Right renal cortex interstitium (tissue), 3 donors: ENCODE results near the gene SAMMSON. TPM values are rescaled to one million over a fixed set of nuclear protein-coding genes. Genes with fewer than 3 reads are reported as not detected.

Source experiments
- DNase-seq, 3 donors: peaks; one replicate each; pipeline ENCODE4 v3.0.0-alpha.2; 2013; ENCODE audit warnings: low read depth in 3 of 3, low spot score in 2 of 3
- polyA plus RNA-seq, 3 donors: library from polyadenylated mRNA; unstranded; fragments of 120-200 nt; gene quantifications; one replicate each; pipeline ENCODE4 v1.2.1, GENCODE V29; 2013; ENCODE audit not compliant: insufficient read length in 3 of 3

SAMMSON gene
- polyA plus RNA-seq, 3 donors, result 0.10 to 0.11 TPM; not detected in 1

DNA sequence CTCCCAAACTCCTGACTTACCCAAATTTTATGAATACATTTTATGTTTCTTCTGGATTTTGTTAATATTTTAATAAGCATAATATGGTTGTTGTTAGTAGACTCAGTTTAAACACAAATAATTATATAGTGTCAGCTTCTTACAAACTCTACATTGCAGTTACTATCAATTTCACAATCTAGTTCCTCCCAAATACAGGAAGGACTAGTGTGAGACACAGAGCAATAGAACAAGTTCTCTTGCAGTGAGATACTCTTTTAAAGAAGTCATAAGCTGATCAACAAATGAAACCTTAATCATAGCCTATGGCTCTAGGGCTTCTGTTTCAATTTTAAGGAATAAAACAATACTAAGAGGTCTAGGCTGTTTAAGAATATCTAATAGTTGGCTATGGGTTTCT is 86.1 kb downstream of the SAMMSON start:
- no peak for DNase-seq

DNA sequence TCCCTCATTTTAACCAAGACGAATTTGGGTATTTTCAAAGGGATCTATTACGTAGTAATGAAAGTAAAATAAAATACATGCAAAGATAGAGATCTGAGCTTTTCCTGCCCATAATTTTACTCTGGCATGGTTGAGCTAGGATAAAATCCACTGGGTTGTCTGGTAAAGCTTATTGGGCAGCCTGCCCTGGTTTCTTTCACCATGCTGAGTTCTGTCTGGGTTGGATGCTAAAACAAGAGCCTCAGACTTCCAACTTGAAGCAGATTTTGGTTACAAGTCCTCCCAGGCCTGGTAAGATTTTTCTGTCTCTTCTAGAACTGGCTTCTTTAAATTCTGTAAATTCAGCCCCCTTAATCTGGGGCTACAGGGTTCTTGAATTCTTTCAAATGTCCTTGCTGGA is 86.8 kb downstream of the SAMMSON start:
- DNase-seq, result no peak

DNA sequence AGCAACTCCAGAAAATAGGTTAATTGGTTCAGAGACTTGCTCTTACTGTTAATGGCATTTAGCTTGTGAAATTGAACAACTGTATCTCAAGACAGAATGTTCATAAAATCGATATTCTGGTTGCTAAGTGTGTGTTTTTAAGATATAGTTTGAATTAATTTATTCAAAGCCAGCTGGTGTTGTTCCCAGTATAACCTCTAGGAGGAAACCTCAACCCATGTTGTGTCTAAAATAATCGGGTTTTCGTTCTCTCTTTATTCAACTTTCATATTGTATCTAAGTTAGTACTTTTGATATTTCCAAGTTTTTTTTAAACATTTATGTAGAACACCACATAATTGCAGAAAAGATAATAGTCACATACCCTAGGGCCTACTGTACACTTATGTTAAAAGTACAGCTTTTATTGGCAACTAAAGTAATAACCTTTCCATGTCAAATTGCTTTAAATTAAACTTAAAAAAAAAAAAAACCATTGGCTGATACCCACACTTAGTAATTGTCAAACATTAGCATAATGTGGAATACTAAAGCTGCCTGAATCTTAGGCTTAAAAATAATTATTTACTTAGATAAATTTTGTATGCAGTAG is 90.9 kb downstream of the SAMMSON start:
- no peak for DNase-seq

DNA sequence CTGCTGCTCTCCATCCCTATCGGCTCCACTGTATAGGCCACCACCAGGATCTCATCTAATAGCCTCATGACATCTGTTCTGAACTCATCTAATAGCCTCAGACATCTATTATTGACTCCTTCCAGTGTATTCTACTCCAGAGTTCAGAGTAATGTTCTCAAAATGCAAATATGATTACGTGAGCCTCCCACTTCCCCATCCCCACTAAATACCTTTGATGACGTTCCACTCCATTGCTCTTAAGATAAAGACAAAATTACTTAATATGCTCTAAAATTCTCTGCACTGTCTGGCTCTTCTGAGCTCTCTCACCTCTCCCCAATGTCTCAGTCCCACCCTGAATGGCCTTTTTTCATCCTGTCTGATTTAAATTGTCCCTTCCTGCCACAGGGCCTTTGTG is 94.7 kb downstream of the SAMMSON start:
- DNase-seq, result no peak

DNA sequence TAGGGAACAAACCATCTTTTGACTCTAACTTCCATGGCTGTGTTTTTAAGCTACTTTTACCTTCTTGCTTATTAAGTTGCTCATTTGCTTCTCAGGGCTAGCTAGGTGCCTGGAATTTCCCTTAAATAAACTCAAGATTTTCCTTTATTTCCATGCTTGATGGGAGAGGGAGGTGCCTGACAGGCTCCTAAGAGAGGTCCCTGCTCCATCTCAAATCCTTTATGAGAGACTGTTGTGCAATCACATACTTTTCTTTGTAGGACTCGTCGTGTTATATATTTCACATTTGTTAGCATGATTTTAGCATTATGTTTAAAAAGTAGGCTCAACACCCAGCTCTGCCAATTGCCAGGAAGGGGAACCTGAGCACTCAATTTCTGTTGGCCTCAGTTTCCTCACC is 95.7 kb downstream of the SAMMSON start:
- DNase-seq, result no peak

DNA sequence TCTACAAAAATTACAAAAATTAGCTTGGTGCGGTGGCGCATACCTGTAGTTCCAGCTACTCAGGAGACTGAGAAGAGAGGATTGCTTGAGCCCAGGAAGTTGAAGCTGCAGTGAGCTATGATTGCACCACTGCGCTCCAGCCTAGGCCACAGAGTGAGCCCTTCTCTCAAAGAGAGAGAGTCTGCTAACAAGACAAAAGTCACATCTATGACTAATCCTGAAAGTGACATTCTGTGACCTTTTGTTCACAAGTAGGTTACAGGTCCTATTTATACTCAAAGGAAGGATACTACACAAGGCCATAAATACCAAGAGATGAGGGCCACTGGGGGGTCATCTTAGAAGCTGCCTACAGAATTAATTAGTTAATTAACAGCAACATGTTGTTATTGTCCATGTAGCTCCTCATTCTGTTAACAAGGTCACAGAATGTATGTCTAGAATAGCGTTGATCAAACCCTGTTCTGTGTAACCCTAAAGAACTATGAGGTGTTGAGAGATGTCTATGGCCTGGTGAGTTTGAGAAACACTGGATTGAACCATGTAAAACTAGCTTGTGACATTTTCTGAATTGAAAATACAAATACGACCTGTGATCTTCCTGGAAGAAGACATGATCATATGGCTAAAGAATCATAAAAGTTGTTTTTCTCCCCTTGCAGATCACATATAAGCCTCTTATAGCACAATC is 97.0 kb downstream of the SAMMSON start:
- no peak for DNase-seq

DNA sequence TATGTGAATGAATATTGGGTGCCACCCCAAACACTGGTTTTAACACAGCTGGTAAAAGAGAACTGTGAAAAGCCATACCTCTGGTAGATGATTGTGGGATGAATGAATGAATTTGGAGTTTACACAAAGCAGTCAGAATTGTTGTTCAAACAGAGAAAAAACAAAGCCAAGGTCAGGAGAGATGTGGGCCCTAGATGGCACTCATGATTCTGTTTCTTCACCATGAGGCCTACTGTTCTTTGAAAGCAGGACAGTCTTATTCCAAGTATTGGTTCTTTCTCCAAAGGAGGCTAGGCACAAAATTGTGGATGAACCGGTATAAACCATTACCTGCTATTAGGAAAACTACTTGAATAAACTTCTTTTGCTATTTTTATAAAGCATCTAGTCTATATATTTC is 97.6 kb downstream of the SAMMSON start:
- DNase-seq, result no peak

DNA sequence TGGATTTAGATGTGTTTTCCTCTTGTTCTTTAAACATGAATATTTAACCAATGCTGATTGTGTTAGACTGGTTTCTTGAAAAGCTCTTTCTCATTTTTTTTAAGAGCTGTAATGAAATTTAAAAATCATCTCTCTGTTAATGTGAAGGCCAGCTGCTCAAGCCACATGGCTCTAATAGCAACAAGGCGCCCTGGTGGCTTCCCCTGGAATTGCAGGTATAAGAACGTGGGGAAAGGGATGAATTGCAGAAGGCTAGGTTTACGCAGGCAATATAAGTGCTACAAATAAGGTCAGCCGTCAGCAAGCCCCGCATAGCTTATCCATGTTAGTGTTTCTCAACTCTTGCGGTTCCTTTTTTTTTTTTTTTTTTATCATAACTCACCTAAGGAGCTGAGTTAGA is 108.5 kb downstream of the SAMMSON start:
- no peak for DNase-seq

DNA sequence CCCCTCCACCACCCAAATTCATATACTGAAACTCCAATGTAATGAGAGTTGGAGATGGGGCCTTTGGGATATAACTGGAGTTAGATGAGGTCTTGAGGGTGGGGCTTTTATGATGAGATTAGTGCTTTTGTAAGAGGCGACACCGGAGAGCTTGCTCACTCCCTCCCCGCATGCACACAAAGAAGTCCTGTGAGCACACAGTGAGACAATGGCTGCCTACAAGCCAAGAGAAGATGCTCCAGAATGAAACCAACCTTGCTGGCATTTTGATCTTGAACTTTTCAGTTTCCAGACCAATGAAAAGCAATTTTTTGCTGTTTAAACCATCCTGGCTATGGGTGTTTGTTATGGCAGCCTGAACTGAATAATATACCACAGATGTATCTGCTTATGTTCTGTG is 109.0 kb downstream of the SAMMSON start:
- DNase-seq, result no peak

DNA sequence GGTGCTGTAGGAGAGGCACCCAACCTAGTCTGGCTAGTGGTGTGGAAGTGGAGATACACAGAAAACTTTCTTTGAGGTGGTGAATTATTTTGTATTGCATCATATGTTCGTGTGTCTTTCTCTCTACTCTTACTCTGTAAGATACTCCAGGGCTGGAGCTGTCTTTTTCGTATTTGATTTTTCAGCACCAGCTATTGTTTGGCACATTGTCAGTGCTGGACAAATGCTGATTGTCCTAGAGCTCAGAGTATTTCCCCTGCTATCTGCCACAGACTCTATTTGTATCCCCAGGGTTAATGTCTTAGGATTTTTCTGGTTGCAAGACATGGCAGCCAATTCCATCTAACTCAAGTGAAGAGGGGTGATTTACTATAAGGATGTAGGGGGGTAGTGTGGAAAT is 110.5 kb downstream of the SAMMSON start:
- DNase-seq, result no peak

DNA sequence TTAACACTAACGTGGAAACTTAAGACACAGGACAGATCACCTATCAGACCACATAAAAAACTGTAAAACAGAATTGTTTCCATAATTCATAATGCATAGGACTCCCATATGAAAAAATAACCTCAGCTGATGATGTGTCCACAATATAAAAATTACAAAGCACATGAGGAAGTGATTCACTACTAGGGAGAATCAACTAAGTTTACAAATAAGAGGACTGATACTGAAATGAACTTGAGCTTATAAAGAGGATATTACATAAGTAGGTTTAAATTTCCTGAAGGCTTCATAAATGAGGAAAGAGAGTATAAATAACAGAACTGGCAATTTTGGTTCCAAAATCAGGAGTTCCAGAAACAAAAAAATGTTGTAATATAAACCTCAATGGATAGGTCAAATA is 111.9 kb downstream of the SAMMSON start:
- no peak for DNase-seq

DNA sequence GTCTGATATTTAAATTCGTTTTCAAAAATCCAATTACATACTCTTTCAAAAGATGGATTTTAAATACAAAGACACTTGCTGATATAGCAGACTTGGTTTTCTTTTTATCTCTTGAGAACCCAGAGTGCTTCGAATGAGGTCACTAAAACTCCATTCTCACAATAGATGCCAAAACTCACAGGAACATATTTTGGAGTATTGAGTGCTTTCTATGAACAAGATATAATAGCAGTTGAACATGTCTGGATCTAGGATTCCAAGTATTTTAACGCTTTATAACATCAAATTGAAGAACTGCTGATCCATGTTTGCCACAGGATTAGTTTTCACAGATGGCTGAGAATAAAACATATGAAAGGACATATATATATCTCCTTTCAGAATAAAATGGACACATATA is 113.2 kb downstream of the SAMMSON start:
- no peak for DNase-seq

DNA sequence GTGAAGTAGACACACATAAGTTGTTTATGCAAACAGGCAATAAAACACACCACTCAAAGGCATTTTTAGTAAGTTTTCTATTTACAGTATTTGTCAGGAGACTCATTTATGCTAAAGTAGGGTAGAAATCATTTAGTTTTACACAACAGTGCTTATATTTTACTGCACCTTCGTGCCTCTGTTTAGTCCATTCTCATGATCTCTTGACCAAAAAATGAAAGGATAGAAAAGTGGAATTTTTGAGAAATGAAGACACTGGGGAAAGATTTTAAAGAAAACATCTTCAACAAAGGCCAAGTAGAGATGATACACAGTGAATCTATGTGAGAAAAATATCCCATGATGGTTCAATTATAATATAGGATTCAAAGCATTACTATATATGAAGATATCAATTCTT is 114.9 kb downstream of the SAMMSON start:
- DNase-seq, result no peak

DNA sequence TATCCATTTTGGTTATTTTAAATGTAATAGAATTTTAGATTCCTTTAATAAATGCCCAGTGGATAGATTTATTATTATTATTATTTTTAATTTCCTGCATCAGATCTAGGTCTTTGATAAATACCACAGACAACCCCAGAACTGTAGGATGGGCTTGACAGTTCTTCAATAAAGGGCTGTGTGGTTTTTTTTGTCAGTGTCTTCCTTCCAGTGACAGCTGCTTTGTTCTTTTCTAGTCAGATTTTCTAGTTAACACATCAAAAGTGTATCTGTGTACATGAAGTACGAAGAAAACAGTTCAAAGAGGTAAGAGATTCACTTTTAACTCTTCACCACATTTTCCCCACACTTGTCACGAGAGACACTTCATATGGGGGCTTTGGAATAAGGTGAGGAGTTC is 120.3 kb downstream of the SAMMSON start:
- DNase-seq, result no peak
